ENCODE results near the gene ZKSCAN1.

- TF ChIP-seq CTCF (IDR thresholded peaks at IDR 0.05) (no peak), POLR2A (IDR thresholded peaks at IDR 0.05) (no peak)
These were observed 18.4 kb upstream of the ZKSCAN1 start for GRCh38 chr7:99996755-99997544.
